ENCODE data around the gene PARD3. TPM values are rescaled to one million over a fixed set of nuclear protein-coding genes. Genes with fewer than 3 reads are reported as not detected.
"Not testable (repeated sequence)": the region's sequence is repeated elsewhere in the genome, so short reads cannot be mapped to it uniquely, and the experiment has no call there.

The PARD3 gene
- total RNA-seq, 1 experiment from 2014 or later, result 30.0 TPM

DNA sequence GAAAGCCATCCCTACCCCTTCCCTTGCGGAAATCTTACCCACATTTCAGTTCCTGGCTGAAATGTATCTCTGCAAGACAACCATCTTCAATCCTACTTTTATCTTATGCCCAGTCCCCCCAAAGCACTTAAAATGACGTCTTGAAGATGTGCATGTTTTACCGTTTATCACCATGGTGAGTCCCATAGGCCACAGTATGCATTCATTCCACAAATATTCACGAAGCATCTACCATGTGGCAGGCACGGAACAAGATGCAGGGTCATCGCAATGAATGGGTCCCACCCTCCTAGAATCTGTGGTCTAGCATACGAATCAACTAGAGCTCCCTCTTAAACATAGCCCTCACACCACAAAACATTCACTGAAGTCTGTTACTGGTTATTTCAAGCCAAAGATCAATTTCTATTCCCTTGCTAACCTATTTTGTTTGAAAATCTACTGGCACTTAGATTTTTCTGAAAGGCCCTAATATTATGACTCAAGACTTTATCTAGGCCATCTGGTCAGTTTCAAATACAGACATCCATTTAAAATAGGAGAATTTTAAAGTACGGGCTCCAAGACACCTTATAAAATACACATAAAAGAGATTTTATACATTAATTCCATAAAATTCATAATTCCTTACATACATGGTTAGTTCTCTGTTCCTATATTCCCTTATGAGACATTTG lies 99.4 kb downstream of the PARD3 start:
- DNase-seq (ENCODE audit: low read depth), result no peak

DNA sequence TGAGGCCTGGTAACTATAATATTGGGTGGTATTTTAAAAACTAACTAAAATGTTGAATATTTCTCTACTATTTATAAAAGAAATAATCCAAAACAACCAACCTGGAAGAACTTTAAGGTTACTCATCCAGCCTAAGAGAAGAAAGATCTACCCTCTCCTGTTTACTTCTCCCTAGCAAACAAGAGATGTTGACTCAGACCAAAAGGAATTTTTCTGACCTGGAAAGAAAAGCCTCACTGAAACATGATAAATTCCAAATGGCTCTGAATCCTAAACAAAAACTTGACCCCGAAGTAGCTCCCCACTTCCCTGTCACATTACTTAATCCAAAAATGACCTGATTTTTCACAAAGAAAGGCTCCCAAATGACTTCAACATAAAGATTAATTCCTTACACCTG lies 101.2 kb downstream of the PARD3 start:
- DNase-seq (ENCODE audit: low read depth), result peak; percentile 42

DNA sequence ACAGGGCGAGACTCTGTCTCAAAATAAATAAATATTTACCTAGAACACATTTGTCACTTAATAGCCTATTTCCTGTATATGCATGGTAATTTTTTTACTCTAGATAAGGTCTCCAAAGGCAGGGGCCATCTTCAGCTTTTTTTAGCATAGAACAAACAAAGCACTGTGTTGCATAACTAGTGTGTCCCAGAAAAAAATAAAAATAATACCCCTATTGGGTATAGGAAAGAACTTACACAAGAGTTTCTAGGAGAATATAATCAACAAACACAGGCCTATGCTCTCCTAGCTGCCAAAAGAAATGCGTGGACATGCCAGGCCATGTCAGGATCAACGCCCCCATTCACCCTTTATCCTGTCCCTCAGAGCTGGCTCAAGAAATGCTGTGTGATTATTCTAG lies 103.6 kb downstream of the PARD3 start:
- DNase-seq (ENCODE audit: low read depth), result no peak

DNA sequence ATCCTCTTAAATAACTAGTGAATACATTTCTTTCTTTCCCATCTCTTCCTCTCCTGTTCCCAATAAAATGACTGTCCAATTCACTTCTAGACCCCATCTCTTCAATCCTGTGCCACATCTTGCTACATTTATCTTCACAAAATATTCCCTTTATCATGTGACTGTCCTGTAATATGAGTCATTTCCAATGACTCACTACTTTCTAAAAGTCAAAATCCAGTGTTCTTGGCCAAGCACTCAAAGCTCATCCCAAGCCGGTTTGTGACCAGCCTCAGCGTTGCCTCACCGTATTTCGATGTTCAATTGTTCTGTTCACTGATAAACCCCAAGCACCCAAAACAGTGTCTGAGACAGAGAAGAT lies 104.7 kb downstream of the PARD3 start:
- DNase-seq (ENCODE audit: low read depth), result peak; percentile 85

DNA sequence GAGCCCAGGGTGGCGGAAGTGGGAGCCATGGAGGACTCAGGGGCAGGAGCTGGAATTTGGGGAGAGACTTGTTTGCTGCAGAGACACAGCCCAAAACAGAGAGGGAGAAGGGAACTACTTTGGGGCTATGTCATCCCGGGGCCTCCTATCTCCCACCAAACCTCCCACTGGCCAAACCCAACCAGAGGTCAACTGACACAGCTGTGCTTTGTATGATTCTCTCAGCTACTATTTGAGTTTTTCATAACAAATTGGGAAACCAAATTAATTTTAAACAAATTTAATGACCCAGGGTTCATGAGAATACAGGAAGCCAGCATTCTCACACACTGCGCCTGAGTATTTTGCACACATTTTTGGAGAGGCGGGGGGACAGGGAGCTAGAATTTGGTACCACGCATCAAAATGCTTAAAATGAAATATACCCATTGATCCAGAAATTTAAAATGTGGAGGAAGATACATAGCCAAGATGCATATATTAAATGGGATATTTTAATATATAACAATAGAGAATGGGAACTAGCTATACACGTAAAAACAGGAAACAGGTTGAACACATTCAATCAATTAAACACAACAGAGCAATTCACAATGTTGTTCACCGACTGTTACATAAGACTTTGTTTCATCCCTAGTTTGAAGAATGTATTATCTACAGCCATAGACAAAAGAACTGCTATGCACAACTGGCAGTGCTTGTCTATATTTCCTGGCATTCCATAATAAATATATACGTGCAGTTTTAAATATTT lies 105.3 kb downstream of the PARD3 start:
- DNase-seq (ENCODE audit: low read depth), result no peak

DNA sequence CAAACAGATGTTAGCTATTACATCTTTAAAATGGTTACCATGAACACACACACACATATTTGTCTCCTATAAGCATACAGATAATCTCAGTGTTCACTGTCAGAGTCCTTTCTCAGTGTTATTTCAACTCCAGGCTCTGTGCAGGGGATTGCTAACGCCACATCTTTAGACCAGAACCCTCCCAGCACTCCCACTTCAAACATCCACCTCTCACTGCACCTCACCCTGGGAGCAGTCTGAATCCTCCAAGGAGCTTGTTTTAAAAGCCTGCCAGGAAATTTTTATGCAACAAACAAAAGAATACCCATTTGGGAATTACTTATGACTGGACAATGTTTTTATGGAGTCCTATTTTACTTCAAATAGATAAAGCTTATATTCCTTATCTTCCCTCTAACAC lies 107.4 kb downstream of the PARD3 start:
- no peak for DNase-seq (ENCODE audit: low read depth)

DNA sequence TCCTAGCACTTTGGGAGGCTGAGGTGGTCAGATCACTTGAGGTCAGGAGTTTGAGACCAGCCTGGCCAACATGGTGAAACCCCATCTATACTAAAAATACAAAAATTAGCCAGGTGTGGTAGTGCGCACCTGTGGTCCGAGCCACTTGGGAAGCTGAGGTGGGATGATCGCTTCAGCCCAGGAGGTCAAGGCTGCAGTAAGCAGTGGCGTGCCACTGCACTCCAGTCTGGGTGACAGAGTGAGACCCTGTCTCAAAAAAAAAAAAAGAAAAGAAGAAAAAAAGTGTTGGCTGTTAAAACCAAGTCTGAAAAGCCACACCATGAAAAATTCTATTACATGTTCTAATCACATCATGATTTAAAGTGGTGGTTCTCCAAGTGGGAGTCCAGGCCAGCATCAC lies 108.1 kb downstream of the PARD3 start:
- not testable (repeated sequence) for DNase-seq (ENCODE audit: low read depth)

DNA sequence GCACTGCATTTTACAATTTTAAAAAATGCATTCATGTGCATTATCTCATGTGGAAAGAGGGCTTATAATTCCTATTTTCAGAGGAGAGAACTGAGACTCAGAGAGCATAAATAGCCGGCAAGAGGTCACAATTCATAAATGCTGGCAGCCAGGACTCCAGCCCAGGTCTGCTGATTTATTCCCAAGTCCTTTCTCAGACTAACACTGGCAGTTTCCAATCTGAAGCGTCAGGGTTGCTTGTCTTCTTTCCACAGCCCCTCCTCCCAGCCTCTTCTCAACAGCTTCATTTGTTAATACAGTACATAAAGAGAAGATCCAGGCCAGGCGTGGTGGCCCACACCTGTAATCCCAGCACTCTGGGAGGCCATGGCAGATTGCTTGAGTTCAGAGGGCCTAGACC lies 108.9 kb downstream of the PARD3 start:
- DNase-seq (ENCODE audit: low read depth), result no peak

DNA sequence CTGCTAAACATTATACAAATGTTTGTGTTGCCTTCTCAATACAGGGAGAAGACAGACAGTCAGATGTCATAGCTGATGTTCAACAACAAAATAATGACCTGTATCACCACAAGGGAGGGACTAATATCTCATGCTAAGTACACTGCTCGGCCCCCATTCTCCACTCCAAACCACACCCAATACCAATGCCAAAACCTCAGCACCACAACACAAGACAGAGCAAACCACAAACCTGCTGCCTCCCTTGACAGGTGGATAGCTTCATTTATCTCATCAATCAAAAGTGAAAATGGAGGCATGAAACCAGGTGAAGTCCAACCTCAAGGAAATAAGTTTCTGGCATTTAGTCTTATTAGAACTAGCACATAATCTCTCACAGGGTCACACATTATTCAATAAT lies 109.5 kb downstream of the PARD3 start:
- no peak for DNase-seq (ENCODE audit: low read depth)

DNA sequence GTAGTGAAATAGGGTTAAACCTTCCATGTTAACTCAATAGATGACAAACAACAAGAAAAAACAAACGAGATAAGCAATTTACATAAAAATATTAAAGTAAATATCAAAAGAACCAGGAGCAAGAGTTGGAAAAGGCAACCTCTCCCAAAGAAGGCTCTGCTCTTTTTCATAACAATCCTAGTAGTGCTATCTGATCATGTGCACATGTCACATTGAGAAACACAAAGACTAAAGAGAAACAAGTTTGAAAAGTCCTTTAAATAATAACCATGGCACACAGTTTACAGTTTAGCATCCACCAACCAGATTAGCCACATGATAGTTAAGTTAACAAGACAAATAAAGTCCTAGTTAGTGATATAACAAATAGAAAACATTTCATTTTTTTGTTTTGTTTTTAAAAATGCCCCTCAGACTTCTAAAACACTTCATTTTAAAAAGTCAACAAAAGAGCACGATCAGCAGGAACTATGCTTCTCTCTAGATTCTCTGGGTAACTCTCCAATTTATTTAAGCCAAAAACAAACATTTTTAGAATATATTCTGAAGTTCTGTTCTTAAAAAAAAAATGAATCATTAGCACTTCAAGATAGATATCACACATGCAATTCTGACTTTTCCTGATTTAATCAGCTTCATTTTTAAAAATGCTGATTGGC lies 110.4 kb downstream of the PARD3 start:
- no peak for DNase-seq (ENCODE audit: low read depth)

DNA sequence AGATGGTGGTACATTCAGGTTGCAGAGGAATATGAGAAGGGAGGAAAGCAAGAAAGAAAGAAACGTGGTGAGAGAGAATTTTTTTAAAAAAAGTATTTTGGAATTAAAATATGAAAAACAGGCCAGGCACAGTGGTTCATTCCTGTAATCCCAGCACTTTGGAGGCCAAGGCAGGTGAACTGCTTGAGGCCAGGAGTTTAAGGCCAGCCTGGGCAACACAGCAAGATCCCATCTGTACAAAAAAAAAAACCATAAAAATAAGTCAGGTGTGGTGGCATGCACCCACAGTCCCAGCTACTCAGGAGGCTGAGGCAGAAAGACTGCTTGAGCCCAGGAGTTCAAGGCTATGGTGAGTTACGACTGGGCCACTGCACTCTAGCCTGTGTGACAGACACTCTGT lies 112.1 kb downstream of the PARD3 start:
- DNase-seq (ENCODE audit: low read depth), result no peak

DNA sequence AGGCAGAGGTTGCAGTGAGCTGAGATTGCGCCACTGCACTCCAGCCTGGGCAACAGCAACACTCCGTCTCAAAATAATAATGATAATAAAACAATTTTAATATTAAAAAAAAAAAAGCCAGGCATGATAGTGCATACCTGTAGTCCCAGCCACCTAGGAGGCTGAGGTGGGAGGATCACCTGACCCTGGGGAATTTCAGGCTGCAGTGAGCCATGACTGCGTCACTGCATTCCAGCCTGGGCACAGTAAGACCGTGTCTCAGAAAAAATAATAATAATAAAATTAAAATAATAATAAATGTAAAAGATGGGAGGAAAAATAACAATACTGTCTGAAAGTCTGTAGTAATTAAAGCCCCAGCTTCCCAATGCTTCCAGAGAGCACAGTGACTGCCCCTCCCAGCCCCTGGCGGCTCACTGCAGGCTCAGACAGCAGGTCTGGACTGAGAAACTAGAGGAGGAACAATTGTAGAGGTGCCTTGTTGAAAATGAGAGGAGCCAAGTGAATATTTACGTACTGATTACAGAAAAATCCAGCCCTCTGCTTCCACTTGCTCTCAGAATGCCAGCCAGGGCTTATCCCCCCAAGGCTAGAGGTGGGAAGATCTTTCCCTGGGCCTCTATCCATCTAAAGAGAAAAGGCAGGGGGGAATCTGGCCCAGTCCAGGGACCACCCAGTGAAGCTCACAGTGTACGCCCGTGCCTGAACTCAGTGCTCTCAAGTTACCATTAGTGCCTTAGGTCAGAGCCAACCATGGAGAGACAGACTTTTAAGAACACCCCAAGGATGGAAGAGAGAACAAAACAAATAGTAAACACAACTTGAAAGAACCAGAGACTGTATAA lies 112.8 kb downstream of the PARD3 start:
- DNase-seq (ENCODE audit: low read depth), result no peak

DNA sequence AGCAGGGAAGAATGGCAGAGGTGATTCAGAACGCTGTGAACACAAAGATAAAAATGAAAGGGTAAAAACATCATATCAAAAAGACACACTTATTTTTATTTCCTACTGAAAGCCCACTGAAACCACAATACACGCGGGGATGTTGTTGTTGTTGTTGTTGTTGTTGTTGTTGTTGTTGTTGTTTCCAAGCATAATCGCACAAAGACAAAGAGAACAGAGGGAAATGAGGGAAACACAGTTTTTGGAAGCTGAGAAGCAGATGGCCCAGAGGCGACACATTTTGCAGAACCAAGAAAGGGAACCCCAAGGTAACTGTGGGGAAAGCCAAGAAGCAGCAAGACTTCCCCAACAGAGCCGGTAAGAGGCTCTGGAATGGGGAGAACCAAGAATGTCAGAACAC lies 113.9 kb downstream of the PARD3 start:
- DNase-seq (ENCODE audit: low read depth), result no peak

DNA sequence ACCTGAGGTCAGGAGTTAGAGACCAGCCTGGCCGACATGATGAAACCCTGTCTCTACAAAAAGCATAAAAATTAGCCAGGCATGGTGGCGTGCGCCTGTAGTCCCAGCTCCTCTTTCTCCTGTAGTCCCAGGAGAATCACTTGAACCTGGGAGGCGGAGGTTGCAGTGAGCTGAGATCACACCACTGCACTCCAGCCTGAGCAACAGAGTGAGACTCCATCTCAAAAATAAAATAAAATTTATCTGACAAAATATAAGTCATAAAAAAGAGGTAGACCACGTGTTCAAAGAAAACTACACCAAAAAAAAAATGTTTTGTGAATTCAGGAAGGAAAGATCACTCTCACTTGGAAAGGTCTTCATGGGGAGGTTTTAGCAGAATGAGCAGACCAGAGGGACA lies 114.3 kb downstream of the PARD3 start:
- not testable (repeated sequence) for DNase-seq (ENCODE audit: low read depth)

DNA sequence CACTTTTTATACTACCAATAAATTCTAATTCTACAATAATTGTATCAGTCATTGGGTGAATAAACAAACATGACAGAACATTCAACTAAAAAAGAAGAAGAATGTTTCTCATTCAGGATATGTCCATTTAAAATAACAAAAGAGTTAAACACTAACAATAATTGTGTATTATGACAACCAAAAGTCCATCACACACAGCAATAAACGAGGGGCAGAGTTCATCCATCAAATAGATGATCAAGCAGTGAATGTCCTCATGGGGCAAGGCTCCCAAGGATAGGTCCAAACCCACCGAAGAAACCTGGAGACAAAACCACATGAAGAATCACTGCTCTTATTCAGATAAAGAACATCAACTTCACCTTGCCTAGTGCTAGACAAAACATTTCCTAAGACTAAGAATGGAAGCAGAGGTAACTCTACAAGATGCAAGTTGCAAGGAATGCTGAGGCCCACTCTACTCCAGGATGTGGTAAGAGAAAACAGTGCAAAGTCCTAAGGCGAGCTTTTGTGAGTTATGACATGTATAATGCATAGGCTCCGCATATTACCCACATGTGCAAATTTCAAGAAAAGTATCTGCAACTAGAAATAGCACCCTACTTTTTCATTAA lies 115.1 kb downstream of the PARD3 start:
- no peak for DNase-seq (ENCODE audit: low read depth)

DNA sequence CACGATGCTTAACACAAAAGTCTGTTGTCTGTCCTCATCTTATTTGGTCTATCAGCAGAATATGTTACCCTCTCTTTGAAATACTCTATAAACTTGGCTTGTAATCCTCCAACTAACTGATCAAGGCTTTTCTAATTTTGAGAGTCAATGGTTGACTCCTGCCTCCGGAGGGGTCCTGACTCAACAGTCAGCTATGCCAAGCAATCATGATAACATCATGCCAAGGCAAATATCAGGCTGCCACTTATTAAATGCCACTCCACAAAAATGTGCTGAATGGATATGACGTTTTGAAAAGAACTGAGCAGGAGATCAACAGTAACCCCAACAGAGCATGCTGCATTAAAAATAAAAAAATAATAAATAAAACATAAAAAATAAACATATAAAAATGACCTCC lies 116.1 kb downstream of the PARD3 start:
- peak; percentile 89 for DNase-seq (ENCODE audit: low read depth)

DNA sequence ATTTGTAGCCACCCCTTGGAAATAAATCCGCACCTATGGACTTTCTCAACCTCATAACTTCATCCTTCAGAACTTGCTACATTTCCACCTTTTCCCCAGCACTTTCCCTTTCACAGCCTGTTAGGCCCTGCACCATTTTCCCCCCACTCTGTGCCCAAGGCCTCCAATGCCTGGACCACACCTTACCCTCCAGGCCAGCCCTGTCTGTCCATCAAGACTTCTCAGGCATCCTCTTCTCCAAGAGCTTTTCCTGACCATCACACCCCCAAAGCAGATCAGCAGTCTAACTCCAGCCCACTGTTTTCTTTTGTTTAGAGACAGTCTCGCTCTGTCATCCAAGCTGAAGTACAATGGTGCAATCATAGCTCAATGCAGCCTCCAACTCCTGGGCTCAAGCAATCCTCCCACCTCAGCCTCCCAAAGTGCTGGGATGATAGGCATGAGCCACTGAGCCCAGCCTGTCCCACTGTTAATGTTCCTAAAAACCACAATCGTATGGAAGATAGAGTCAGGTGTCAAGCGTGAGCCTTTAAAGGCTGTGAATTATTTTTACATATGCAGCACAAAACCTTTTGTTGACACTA lies 116.8 kb downstream of the PARD3 start:
- no peak for DNase-seq (ENCODE audit: low read depth)

DNA sequence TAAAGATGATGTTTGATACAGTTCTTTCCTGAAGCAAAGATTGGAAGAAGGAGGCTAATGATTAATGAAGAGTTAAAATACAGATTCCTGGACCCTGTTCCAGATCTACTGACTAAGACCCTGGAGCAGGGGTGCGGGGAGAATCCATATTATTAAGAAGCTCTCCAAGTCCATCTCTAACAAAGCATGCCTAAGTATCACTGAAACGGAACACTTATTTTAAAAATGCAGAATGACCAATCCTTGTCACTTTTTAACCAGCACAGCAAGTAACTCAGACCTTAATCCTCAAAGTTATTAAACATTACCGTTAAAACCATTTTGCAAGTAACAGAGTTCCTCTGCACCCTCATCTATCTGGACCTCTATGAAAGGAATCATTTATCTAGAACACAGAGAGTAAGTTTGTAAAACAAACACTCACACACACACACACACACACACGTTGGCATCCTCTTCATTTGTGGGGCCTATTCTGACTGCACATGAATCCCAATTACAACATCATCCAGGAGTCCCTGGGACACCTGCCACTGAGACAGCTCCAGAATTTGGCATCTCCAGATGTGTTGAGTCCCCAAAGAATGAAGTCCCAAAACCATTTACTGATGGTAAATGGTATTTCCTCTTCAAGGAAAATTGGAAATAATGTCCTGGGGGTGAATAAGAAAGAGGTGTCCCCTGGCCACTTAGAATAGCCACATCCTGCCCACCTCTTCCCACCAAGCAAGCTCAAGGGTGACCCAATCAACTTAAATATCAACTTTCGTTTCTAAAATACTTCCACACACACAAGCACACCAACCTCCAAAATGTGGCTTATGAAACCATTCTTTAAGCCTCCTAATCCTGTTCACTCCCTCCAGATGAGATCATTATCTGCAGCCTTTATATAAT lies 117.5 kb downstream of the PARD3 start:
- peak; percentile 34 for DNase-seq (ENCODE audit: low read depth)

DNA sequence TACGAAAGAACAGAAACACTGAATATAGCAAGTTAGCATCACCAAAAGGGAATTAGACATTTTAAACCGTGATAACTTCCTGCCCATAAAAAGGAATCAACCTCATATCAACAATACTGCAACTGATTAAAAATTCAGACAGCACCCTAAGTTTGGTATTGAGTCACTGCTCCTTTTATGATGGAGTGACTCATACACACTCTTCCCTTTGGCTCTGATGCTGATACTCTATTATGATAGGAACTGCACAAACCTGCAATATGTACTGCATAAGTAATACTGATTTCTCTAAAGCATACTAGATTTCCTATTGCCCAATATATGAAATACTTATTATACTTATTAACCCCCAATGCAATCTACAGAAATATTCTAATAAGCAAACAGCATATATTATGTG lies 118.7 kb downstream of the PARD3 start:
- DNase-seq (ENCODE audit: low read depth), result peak; percentile 67

DNA sequence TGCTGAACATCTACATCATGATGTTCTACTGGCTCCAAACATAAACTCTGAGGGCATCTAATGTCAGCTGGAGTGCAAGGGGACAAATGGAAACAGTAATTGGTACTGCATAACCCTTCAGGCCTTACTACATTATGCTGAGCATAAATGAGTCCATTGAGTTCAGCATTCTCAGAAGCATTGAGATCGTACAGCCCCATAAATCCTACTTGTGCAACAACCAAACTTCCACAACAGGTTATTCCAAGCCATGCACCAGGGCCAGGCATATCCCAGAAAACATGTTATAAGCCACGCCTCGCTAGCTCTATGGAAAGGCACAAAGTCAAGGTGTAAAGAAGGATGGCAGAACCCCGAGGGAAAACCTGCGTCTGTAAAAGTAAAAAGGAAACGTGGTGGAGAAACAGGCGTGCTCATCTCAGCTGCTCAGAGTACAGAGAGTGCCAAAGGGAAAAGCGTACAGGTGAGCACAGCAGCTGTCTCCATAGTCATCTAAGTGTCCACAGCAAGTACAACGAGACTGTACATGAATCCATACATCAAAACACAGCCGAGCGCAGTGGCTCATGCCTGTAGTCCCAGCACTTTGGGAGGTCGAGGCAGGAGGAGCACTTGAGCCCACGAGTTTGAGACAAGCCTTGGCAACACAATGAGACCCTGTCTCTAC lies 124.6 kb downstream of the PARD3 start:
- DNase-seq (ENCODE audit: low read depth), result no peak

Data from RPMI7951 (cell line).